ENCODE results near the gene TSKU.
"Not testable (repeated sequence)": the region's sequence is repeated elsewhere in the genome, so short reads cannot be mapped to it uniquely, and the experiment has no call there.

TSKU gene

GRCh38 chr11:76824980-76825725 is 42.0 kb downstream of the TSKU start:
- DNase-seq = no peak

DNA sequence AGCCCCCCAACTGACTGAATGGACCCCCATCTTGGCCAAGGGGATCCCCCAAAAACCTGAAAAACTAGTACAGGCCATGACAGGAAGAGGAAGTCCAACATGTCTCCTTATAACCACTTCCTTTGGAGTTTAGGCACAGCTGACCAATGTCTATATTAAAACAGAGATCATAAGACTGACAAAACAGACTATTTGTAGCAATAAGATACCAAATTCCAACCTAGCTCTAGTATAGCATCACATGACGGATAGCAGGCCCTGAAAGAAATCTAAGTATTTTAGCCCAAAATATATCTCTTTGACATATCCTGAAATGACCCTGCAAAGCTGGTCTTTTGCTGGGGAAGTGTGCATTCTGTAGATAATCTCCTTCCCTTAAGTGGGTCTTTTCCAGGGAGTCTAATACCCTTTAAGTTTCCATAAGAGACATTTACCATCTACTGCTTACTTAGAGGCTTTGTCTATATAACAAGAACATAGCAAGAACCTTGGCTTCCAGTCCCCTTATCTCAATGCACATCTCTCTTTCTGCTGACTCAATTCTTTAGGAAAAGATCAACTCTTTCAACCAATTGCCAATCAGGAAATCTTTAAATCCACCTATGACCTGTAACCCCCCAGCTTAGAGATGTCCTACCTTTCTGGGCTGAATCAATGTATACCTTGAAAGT is 42.7 kb downstream of the TSKU start:
- DNase-seq = no peak

DNA sequence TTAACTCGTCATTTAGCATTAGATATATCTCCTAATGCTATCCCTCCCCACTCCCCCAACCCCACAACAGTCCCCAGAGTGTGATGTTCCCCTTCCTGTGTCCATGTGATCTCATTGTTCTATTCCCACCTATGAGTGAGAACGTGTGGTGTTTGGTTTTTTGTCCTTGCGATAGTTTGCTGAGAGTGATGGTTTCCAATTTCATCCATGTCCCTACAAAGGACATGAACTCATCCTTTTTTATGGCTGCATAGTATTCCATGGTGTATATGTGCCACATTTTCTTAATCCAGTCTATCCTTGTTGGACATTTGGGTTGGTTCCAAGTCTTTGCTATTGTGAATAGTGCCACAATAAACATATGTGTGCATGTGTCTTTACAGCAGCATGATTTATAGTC is 43.4 kb downstream of the TSKU start:
- DNase-seq = not testable (repeated sequence)

GRCh38 chr11:76827005-76827404 is 43.8 kb downstream of the TSKU start:
- not testable (repeated sequence) for DNase-seq

GRCh38 chr11:76830639-76831327 is 47.6 kb downstream of the TSKU start:
- DNase-seq = no peak

GRCh38 chr11:76831686-76832310 is 48.6 kb downstream of the TSKU start:
- DNase-seq = no peak

DNA sequence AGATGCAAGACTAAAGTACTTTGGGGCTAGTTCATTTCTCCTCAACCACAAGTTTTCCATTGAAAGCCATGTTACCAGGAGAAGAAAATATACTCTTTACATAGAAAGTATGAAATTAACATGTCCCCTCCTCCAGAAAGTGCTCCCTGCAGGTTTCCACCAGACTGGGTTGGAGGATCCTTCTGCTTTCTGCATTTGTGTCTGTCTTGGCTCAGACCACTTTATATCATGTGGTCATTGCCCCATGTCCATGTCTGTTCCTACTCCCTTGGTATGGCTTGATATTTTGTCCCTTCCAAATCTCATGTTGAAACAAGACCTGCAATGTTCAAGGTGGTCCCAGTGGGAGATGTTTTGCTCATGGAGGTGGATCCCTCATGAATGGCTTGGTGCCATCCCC is 49.2 kb downstream of the TSKU start:
- DNase-seq = no peak

DNA sequence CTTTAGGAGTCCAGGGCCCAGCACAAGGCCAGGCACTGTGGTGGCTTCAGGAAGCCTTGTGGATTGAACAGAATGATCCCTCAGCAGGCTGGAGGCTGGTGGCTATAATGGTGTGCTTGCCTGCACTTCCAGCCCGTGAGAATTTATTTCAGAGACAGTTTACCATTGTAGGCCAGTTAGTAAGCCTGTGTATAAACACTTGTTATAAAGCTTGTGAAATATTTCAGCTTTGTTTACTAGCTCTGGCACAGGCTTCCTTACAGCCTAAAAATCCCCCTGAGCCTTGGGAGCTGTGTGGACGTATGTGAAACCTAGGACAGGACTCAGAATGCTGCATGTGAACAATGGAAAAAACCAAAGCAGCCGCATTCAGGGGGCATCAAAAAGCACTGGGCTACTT is 51.0 kb downstream of the TSKU start:
- DNase-seq = no peak

DNA sequence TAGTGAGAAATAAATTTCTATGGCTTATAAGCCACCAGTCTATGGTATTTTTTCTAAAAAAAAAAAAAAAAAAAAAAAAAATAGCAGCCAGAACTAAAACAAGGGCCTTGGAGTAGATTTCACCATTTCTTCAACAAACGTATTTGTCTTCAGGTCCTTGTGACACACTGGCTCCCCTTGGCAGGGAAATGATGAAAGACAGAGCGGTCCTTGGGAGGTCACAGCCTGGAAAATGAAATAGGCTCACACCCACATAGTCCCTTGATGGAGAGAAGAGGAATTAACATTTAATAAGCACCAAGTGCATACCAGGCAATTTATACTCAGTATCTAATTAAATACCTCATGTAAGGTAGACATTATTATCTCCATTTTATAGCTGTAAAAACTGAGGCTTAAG is 51.9 kb downstream of the TSKU start:
- DNase-seq = no peak

DNA sequence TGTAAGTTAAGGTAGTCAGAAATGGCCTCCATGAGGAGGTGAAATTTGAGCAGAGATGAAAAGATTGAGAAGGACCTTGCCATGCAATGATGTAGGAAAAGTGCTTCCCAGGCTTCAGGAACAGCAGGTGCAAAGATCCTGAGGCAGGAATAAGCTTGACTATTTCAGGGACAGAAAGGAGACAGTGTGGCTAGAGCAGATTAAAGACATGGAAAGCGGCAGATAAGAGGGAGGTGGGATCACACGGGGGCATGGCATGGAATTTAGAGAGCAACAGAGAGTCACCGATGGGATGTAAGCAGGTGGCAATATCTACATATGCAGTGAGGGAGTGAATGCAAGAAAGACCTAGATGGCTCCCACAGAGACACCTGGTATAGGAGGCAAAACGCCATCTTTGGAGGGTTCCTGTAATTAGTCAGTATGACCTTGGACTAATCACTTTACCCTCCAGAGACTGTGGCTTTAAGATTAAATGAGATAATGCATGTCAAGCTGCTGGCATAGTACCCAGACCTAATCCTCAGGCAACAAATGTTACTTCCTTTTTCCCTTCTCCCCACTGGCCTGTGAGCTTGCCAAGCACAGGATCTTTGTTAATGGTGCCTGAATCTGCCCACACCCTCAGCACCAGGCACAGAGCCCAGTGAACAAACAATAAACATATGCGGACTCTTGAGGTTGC is 52.9 kb downstream of the TSKU start:
- no peak for DNase-seq

DNA sequence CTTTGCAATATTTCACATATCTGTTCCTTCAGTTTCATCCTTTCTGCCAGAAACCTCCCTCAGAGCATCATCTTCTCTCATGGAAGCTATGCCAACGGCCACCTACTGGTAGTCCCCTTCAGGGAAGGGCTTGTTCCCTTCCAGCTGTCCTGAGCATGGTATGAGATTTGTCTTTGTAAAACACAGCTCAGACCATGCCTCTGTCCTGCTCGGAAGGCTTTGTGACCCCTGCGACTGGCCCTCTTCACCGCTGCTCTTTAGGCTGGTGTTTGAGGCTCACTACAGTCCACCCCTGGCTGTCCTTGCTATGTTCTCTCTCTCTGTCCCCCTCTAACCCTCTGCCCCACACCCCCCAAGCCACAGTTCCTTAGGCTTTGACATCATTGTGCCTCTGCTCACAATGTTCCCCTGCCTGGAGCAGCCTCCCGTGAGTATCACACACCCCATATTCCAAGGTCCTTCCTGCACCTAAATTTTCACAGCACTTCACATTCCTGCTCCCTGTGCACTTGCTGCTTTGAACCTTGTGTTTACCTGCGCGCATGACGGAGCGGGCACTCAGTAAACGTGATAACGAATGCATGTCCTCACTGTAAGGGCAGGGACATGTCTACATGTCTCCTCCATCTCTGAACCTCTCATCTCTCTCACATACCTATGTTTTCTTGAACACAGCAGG is 53.6 kb downstream of the TSKU start:
- DNase-seq = no peak

DNA sequence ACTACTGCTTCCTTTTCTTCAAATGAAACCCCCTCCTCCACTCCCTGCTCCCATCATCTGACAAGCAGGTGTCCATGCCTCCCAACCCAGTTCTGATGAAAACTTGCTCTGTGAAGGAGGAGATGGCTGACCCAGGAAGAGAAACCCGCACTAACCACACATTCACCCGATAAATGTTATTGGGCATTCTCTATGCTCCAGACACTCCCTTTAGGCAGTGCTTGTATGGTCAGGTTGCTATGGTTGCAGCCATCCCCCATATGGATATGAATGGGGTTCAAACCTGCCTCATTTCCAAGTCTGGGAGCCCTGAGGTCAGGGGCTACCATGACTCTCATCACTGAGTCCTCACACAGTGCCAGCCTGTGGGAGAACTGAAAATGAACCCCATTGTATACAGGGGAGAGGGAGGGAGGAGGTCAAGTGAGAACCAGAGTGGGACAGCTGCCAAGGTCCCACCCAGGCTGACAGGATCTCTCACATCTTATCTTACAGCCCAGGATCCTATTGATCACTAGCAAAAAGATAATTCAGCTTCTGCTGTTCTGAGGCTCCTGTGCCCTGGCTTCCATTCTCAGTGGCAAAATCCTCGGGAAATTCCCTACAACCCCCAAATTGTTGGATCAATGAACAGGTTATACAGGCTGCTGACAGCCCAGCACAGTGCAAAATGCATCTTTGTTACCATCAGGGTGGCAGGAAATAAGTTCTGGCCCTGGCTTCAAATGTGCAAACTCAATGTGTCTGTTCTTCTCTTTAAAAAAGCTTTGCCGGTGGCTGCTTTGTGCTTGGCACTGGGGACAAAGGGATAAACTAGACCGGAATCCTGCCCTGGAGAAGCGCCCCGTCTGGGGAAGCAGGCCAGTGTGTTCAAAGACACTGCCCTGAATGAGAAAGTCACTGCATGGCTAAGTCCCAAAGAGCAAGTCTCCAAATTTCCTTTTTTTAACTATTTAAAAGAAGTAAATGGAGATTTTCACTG is 54.8 kb downstream of the TSKU start:
- DNase-seq = no peak

DNA sequence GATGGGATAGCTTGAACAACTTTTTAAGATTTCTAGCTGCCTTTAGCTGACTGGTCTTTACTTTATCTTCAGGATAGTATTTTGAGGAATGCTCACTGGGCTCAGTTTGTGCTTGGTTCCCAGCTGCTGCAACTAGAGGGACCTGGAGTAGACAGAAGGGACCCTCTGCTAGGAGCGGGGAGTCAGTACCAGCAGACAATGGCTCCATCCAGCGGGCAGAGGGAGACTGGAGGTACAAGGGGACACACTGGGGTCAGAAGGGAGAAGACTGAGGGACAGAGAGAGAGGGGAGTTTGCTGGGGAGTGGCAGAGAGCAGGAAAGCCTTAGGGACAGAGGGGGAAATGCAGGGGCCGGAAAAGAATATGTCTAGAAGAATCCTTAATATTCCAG is 55.5 kb downstream of the TSKU start:
- no peak for DNase-seq

DNA sequence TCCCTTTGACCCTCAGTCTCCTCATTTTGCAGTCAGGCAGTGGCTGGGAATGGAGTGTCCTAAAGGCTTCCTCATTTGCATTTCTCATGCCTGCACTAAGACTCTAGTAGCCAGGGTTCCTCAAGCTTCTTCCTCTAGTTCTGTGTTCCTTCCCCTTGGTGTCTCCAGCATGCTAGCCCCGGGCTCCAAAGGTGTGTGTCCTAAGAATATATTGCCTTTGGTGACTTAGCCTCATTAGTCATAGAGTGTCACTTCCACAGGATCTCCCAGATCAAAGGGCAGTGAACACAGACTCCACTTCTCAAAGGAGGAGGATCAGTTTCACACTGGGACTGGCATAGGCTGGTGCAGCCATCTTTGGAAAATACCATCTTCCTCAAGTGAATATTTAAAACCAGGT is 56.2 kb downstream of the TSKU start:
- no peak for DNase-seq

DNA sequence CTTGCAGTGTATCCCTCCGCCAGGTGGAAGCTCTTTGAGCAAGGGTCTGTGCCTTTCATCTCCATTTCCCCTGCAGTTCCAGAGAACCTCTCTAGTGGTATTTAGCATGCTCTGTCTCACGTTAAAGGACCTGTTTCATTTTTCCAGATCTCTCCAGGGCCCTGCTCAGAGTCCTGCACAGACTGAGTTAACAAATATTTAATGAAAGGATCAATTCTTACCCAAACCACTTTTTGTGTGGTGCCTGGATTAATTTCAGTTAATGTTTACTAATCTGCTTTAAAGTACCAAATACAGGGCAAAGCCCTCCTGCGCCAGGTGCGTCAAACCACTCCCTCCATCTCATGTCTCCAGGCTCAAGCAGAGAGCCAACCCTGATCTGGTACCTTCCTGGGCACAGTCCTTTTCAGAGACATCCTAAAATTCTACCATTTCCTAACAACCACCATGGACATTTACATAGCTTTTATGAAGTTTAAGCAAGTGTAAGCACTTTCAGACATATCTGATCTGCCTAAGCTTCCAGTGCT is 58.8 kb downstream of the TSKU start:
- no peak for DNase-seq

DNA sequence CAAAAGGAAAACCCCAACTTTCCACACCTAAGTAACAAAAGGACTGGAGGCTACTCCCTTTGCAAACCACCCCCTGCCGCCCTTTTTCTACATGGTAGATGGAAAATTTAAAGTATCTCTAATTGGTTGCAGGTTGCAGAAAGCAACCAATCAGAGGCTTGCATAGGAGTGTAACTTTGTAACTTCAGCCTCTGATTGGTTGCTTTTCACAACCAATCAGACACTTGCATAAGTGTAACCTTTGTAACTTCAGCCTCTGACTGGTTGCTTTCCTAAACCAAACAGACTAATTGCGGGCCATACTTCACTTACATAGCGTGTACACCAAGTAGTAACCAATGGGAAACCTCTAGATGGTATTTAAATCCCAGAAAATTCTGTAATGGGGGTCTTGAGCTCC is 60.8 kb downstream of the TSKU start:
- DNase-seq = no peak

DNA sequence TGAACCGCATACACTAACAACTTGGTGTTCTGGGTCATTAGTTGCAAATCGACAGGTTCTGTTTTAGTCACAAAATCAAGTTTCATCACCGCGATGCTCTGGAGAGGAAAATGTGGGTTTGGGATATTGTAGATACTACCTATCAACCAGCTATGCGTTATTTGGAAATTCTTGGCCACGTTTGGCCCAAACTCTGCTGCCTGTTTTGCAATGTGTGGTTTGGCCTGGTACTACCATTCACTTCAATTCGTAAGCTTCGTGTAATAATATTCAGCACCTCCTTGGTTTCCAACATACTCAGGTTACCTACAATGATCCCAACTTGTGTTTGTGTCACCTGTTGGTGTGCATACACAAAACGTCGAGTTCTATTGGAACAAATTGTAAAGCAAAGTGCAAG is 61.4 kb downstream of the TSKU start:
- no peak for DNase-seq

DNA sequence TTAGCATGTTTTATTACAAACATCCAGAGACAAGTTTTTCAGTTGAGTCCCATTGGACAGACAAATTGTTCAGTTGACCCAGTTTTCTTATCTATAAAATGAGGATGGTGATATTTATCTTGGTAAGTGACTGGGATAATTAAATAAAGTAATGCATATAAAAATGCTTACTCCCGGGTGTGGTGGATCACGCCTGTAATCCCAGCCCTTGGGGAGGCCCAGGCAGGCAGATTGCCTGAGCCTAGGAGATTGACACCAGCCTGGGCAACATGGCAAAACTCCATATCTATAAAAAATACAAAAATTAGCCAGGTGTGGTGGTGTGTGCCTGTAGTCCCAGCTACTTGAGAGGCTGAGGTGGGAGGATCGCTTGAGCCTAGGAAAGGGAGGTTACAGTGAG is 61.9 kb downstream of the TSKU start:
- no peak for DNase-seq

DNA sequence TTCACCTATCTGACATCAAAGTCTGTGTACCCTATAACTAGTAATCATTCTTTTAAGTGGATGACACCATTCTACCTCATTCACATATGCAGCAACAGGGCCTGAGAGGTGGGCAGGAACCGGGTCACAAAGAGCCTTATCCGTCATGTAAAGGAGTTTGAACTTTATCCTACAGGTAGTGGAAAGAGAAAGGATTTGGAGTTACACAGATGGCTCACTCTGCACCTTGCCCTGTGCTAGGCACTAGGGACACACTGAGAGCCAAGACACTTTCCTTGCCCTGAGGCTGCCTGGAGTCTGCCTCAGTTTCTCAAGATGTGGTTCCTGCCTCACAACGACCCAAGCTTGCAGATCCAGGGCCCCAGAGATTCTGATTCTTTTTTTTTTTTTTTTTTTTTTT is 63.3 kb downstream of the TSKU start:
- DNase-seq = no peak

Data from right kidney (tissue), 1 donor.